H1 (cell line): ENCODE results near the gene TCERG1L.

Experiments
- JUND ChIP-seq: IDR thresholded peaks from 2 replicates; pipeline ENCODE4 v1.6.1; 2011; ENCODE audit warnings: mild to moderate bottlenecking, improper control_type of control experiment, low read length
- YY1 ChIP-seq: IDR thresholded peaks from 2 replicates; pipeline ENCODE4 v1.6.1; 2011; ENCODE audit warnings: low read depth, mild to moderate bottlenecking, low read length

DNA sequence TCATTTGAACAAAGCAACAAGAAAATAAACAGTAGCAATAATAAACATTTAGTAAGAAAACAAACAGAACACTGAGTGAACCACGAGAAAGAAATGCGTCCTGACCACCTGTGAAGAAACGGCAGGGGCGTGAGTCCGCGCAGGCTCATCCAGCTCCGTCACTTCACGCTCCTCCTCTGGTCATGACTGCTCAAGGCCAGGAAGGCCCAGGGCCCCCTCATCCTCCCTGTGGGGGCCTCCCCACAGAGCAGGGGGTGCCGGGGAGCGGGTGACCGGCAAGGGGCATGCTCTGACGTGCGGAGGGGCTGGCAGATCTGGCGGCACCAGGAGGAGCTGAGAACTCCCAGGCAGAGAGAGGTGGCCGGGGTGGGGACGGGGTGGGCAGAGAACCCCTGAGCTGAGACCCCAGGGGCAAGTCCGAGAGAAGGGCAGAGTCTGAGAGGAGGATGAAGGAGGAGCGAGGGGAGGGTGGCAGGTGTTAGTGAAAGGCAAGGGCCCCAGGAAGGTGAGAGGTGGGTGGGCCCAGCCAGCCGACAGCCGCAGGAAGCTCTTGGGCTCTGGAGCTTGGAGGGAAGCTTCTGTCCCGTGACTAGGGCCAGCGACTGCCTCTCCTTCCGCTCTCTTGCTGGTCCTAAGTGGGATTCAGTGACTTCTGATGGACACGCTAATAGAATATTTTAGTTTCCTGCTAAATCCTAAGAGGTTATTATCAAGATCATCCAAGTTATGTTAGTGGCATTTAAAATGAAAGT is 223.9 kb downstream of the TCERG1L start:
- TF ChIP-seq YY1 (no peak), JUND (no peak)
